Activated B cell treated with CpG ODN at 0.5 μM for 24 hours (primary cell): ENCODE results near the gene NCDN. TPM values are rescaled to one million over a fixed set of nuclear protein-coding genes. Genes with fewer than 3 reads are reported as not detected.

Source experiments
- ATAC-seq: fragments of 200-7000 bp; cut with Tn5 transposase; one replicate; pipeline ENCODE4 v1.10.0; 2021; ENCODE audit warnings: low read depth, mild to moderate bottlenecking, moderate library complexity
- CTCF ChIA-PET: fragments of 350-600 bp; sonication (Branson Sonifier 250); formaldehyde crosslinking; loops from one replicate; lab custom pipeline; 2021; ENCODE audit warnings: antibody characterized with exemption; lab: Charles Lee
- POLR2A ChIA-PET: fragments of 350-600 bp; sonication (Branson Sonifier 250); formaldehyde crosslinking; loops from one replicate; lab custom pipeline; 2021; ENCODE audit warnings: antibody characterized with exemption; lab: Charles Lee
- DNase-seq: peaks from one replicate; pipeline ENCODE4 v3.0.0; 2022
- H3K27ac Mint-ChIP-seq: one replicate; pipeline ENCODE4 v1.8.0; 2020; ENCODE audit warnings: mixed read lengths
- H3K27me3 Mint-ChIP-seq: one replicate; pipeline ENCODE4 v1.8.0; 2021; ENCODE audit warnings: mixed read lengths
- H3K36me3 Mint-ChIP-seq: one replicate; pipeline ENCODE4 v1.8.0; 2021; ENCODE audit warnings: low read depth, mixed read lengths
- H3K4me1 Mint-ChIP-seq: one replicate; pipeline ENCODE4 v1.8.0; 2021; ENCODE audit warnings: mixed read lengths
- H3K4me3 Mint-ChIP-seq: one replicate; pipeline ENCODE4 v1.8.0; 2020; ENCODE audit warnings: mild to moderate bottlenecking, mixed read lengths
- H3K9me3 Mint-ChIP-seq: one replicate; pipeline ENCODE4 v1.8.0; 2020; ENCODE audit warnings: mixed read lengths
- intact Hi-C: fragments of 100-400 bp; cut with micrococcal nuclease; formaldehyde crosslinking; loops from one replicate; pipeline ENCODE4 v1.15.1; 2024
- total RNA-seq: library from RNA; stranded (reverse); gene quantifications from 2 replicates; pipeline ENCODE4 v1.2.3, GENCODE V29; 2022
- TF ChIP-seq, protein P1 (sequence below): fragments of 200-600 bp; IDR thresholded peaks from one replicate; pipeline ENCODE4 v1.8.0; 2022; ENCODE audit warnings: antibody characterized with exemption, mild to moderate bottlenecking

NCDN gene
- total RNA-seq, 1 donor from 2014 or later = 18.4 TPM

- POLR2A ChIA-PET = interaction anchor here (0.9 to 1.0 kb wide), 2 partner anchors 8 to 201 kb away, joined by 3 read pairs; partner anchors contain the start of gene CLSPN
- Mint-ChIP-seq H3K36me3 (peaks cover 13% of the 10 kb centered on the region), H3K4me3 (no peak overlapping the region), H3K27ac (no peak overlapping the region), H3K4me1 (no peaks in the 10 kb centered on the region), H3K27me3 (peaks cover 15% of the 10 kb centered on the region), H3K9me3 (no peaks in the 10 kb centered on the region)
- CTCF ChIA-PET = interaction anchor here (1.0 to 5.9 kb wide), 16 partner anchors 9 to 206 kb away, joined by 3 to 101 read pairs (median 4); partner anchors contain the start of gene C1orf216
- DNase-seq = no peak
- intact Hi-C loops = loop anchor here (1.0 to 10.0 kb wide), 4 partner anchors 146 to 714 kb away; partner anchors contain the start of gene SMIM12
- peak; percentile 69 for ATAC-seq
- TF ChIP-seq, protein P1, sequence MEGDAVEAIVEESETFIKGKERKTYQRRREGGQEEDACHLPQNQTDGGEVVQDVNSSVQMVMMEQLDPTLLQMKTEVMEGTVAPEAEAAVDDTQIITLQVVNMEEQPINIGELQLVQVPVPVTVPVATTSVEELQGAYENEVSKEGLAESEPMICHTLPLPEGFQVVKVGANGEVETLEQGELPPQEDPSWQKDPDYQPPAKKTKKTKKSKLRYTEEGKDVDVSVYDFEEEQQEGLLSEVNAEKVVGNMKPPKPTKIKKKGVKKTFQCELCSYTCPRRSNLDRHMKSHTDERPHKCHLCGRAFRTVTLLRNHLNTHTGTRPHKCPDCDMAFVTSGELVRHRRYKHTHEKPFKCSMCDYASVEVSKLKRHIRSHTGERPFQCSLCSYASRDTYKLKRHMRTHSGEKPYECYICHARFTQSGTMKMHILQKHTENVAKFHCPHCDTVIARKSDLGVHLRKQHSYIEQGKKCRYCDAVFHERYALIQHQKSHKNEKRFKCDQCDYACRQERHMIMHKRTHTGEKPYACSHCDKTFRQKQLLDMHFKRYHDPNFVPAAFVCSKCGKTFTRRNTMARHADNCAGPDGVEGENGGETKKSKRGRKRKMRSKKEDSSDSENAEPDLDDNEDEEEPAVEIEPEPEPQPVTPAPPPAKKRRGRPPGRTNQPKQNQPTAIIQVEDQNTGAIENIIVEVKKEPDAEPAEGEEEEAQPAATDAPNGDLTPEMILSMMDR = no peak
Observed at GRCh38 chr1:35568975-35569395, 11.4 kb downstream of the NCDN start.

DNA sequence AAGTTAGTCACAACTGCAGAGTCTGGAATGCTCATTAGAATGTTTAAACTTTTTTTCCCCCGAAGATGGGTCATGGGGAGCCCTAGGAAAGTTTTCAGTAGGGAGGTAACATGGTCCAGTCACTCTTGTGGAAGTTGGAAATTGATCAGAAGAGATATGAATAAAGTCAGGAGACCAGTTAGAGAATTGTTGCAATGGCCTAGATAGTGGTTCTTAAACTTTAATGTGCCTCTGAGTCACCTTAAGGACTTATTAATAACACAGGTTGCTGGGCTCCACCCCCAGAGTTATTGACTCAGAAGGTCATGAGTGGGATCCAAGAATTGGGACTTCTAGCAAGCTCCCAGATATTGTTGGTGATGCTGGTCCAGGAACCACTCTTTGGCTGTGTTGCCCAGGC is 12.3 kb downstream of the NCDN start:
- intact Hi-C loops = loop anchor here (1.0 to 10.0 kb wide), 4 partner anchors 145 to 715 kb away; partner anchors contain the start of gene SMIM12
- CTCF ChIA-PET = interaction anchor here (2.1 to 2.7 kb wide), 2 partner anchors 145 to 156 kb away, joined by 9 to 19 read pairs; no protein-coding TSS in a partner anchor
- no peaks in the 10 kb centered on the region for H3K9me3 Mint-ChIP-seq
- DNase-seq (no peak), ATAC-seq (no peak)
- no peak overlapping the region for H3K4me3 Mint-ChIP-seq
- peaks cover 19% of the 10 kb centered on the region for H3K27me3 Mint-ChIP-seq
- TF ChIP-seq, protein P1 = no peak
- H3K27ac Mint-ChIP-seq = peak overlapping the region; percentile 38
- H3K36me3 Mint-ChIP-seq = peaks cover 5% of the 10 kb centered on the region
- POLR2A ChIA-PET = interaction anchor here (1.0 kb wide), 1 partner anchor 199 kb away, joined by 3 read pairs; the partner anchor contains the start of gene CLSPN
- no peaks in the 10 kb centered on the region for H3K4me1 Mint-ChIP-seq

- Mint-ChIP-seq H3K4me1 (peaks cover 4% of the 10 kb centered on the region), H3K27me3 (peaks cover 23% of the 10 kb centered on the region), H3K9me3 (no peaks in the 10 kb centered on the region), H3K4me3 (no peak overlapping the region), H3K36me3 (peaks cover 4% of the 10 kb centered on the region), H3K27ac (no peak overlapping the region)
- DNase-seq (no peak), ATAC-seq (no peak)
- ChIA-PET CTCF (interaction anchor here (1.4 to 2.7 kb wide), 3 partner anchors 120 to 155 kb away, joined by 4 to 19 read pairs (median 9); no protein-coding TSS in a partner anchor), POLR2A (interaction anchor here (0.6 to 1.0 kb wide), 2 partner anchors 199 to 513 kb away, joined by 3 read pairs; partner anchors contain the start of gene CLSPN)
- intact Hi-C loops = no loop called here
- TF ChIP-seq, protein P1 = no peak
Observed at GRCh38 chr1:35570589-35571137, 13.1 kb downstream of the NCDN start.

- Mint-ChIP-seq H3K27me3 (peaks cover 23% of the 10 kb centered on the region), H3K9me3 (no peaks in the 10 kb centered on the region), H3K36me3 (peaks cover 4% of the 10 kb centered on the region), H3K4me3 (no peak overlapping the region), H3K27ac (no peak overlapping the region), H3K4me1 (peaks cover 9% of the 10 kb centered on the region)
- CTCF ChIA-PET = interaction anchor here (1.4 to 2.7 kb wide), 3 partner anchors 120 to 154 kb away, joined by 4 to 19 read pairs (median 9); no protein-coding TSS in a partner anchor
- ATAC-seq (no peak), DNase-seq (no peak)
- TF ChIP-seq, protein P1 = no peak
- intact Hi-C loops = no loop called here
- POLR2A ChIA-PET = interaction anchor here (0.6 kb wide), 2 partner anchors 41 to 512 kb away, joined by 3 to 4 read pairs; no protein-coding TSS in a partner anchor
Observed at GRCh38 chr1:35571263-35571662, 13.7 kb downstream of the NCDN start.

DNA sequence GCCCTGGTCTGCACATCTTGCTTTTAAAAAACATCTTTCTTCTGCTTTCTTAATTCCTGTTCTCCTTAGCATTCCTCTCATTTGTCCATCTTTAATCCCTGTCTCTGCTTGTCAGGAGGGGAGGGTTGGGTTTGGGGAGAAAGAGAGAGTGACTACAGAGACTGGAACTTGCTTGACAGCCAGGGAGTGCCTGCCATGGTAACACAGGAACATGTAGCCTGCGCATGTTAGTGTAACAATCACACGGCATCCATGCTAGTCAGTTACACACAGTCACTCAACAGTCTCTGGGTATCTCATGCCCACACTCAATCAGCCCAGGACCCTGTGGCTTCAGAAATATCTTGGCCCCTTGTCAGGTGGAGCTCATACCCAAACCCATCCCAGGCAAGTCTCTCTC is 14.7 kb downstream of the NCDN start:
- peaks cover 23% of the 10 kb centered on the region for H3K27me3 Mint-ChIP-seq
- CTCF ChIA-PET = interaction anchor here (1.8 to 2.7 kb wide), 2 partner anchors 144 to 153 kb away, joined by 13 to 19 read pairs; no protein-coding TSS in a partner anchor
- no peak overlapping the region for H3K27ac Mint-ChIP-seq
- TF ChIP-seq, protein P1 = no peak
- intact Hi-C loops = no loop called here
- DNase-seq = no peak
- POLR2A ChIA-PET = no interaction called here
- ATAC-seq = no peak
- no peak overlapping the region for H3K4me3 Mint-ChIP-seq
- no peaks in the 10 kb centered on the region for H3K36me3 Mint-ChIP-seq
- peaks cover 13% of the 10 kb centered on the region for H3K4me1 Mint-ChIP-seq
- no peaks in the 10 kb centered on the region for H3K9me3 Mint-ChIP-seq
